HG03439 (cell line): ENCODE measurements around the gene CNR2.
A peak's percentile ranks its signal among the peaks of the same experiment; 100 is the strongest.
"Not testable (repeated sequence)": the region's sequence is repeated elsewhere in the genome, so short reads cannot be mapped to it uniquely, and the experiment has no call there.

Experiments
- ATAC-seq: cut with Tn5 transposase; IDR thresholded peaks from one replicate; pipeline ENCODE4 v1.9.1; 2021; ENCODE audit warnings: mild to moderate bottlenecking, moderate library complexity; ENCODE audit not compliant: unreplicated experiment

CNR2 gene

GRCh38 chr1:23885222-23885621 is 27.9 kb downstream of the CNR2 start:
- ATAC-seq = no peak

DNA sequence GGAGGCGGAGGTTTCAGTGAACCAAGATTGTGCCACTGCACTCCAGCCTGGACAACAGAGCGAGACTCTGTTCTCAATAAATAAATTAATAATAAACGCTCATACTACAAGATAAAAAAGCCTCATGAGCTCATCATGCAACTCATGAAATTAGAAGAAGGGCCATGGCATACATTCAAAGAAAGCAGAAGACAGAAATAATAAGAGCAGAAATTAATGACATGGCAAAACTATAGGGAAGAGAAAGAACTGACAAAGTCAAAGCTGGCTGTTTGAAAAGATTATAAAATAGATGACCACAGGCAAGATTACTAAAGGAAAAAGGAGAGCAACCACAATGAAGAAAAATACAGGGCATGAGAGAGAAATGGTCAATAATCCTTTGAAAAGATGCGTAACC is 30.4 kb downstream of the CNR2 start:
- ATAC-seq = no peak

- ATAC-seq = no peak
Observed at GRCh38 chr1:23879809-23880208, 33.4 kb downstream of the CNR2 start.

- no peak for ATAC-seq
Observed at GRCh38 chr1:23878668-23879067, 34.5 kb downstream of the CNR2 start.

GRCh38 chr1:23875382-23875781 is 37.8 kb downstream of the CNR2 start:
- no peak for ATAC-seq

- ATAC-seq = no peak
Observed at GRCh38 chr1:23872421-23872820, 40.7 kb downstream of the CNR2 start.

DNA sequence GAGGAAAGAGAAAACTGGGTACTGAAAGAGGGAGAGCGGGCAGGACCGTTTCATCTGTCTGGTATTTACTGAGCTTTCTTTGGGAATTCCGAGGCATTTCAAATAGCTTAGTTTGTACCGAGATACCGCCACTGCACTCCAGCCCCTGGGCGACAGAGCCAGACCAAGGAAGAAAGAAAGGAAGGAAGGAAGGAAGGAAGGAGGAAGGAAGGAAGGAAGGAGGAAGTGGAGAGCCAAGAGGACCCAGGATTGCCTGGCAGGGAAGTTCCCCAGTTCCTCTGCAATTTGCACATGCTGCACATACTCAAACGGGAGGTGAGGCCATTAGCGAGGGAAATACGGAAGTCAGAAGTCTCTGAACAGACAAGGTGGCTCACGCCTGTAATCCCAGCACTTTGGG is 44.1 kb downstream of the CNR2 start:
- no peak for ATAC-seq

GRCh38 chr1:23868557-23869016 is 44.6 kb downstream of the CNR2 start:
- ATAC-seq = peak; percentile 4

DNA sequence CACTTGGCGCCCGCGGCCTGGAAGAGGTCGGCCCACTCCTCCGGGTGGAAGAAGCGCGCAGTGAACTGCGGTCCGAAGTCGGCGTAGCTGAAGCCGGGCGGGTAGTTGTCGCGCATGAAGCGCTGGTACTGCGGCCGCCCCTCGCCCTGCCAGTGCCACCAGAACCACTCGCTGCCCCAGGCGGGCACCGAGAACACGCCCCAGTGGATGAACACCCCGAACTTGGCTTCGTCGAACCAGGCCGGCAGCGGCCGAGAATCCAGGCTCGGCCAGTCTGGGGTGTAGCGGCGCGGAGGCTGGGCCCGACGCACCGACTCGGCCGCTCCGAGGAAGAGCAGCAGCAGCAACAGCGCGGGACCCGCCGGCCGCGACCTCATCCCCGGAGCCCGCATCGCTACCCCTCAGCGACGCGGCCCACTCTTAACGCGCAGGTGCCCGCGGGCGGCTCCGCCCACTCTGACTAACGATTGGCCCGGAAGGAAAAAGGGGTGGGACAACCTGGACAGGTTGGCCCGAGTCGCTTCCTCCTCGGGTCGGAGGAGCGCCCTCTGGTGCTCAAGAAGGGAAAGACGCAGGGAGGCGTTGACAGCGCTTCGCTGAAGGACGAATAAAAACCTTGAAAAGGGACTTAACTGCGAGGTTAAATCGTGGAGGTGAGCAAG is 45.1 kb downstream of the CNR2 start, which contains the start of gene FUCA1:
Gene FUCA1, minus strand, starts transcription at position 396 of the 662 bp plus-strand sequence. Its CDS starts 4 bp downstream, at position 392.
- ATAC-seq = peak; percentile 91

- no peak for ATAC-seq
Observed at GRCh38 chr1:23867542-23867894, 45.6 kb downstream of the CNR2 start.

- no peak for ATAC-seq
Observed at GRCh38 chr1:23865543-23865930, 47.6 kb downstream of the CNR2 start.

GRCh38 chr1:23864801-23865542 is 48.2 kb downstream of the CNR2 start:
- no peak for ATAC-seq

DNA sequence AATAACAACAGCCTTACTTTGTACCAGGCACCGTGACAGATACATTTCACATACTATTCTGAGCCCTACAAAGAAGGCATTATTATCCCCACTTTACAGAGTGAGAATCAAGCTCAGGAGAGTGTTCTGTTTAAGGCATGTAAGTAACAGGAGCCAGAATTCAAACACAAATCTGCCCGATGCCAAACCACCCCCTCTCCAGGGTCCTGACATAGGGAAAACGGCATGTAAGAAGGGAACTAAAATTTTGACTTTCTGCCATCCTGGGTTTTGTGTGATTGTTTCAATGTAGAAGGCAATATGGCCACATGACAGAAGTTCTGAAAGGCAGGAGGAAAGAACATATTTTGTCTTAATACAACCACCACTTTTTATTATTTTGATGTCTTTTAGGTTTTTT is 50.5 kb downstream of the CNR2 start:
- no peak for ATAC-seq

DNA sequence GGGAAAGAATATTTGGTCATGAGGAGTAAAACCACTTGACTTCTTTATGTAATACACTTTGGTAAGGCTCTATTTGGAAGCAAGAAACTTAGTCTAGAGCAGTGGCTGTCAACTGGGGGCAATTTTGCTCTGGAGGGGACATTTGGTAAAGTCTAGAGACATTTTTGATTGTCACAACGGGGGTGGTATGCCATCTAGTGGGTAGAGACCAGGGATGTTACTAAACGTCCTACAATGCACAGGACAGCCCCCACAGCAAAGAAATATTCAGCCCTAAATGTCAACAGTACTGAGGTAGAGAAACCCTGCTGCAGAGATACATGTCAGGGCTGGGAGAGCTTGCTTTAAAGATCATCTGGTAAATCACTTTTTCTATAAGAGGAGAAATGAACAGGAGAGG is 58.6 kb downstream of the CNR2 start:
- no peak for ATAC-seq

DNA sequence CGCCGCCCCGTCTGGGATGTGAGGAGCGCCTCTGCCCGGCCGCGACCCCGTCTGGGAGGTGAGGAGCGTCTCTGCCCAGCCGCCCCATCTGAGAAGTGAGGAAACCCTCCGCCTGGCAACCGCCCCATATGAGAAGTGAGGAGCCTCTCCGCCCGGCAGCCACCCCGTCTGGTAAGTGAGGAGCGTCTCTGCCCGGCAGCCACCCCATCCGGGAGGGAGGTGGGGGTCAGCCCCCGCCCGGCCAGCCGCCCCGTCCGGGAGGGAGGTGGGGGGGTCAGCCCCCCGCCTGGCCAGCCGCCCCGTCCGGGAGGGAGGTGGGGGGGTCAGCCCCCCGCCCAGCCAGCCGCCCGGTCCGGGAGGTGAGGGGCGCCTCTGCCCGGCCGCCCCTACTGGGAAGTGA is 60.0 kb downstream of the CNR2 start:
- not testable (repeated sequence) for ATAC-seq

DNA sequence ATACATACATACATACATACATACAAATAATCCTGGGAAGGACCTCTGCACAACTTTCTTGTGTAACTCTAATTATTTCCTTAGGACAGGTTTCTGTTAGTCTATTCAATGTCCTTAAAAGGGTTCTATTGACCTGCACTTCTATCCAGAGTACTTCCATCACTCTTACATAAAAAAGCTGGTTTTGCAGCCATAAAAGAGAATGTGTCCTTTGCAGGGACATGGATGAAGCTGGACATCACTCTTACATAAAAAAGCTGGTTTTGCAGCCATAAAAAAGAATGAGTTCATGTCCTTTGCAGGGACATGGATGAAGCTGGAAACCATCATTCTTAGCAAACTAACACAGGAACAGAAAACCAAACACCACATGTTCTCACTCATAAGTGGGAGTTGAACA is 61.8 kb downstream of the CNR2 start:
- ATAC-seq = not testable (repeated sequence)

- ATAC-seq = no peak
Observed at GRCh38 chr1:23848673-23849616, 64.2 kb downstream of the CNR2 start.

DNA sequence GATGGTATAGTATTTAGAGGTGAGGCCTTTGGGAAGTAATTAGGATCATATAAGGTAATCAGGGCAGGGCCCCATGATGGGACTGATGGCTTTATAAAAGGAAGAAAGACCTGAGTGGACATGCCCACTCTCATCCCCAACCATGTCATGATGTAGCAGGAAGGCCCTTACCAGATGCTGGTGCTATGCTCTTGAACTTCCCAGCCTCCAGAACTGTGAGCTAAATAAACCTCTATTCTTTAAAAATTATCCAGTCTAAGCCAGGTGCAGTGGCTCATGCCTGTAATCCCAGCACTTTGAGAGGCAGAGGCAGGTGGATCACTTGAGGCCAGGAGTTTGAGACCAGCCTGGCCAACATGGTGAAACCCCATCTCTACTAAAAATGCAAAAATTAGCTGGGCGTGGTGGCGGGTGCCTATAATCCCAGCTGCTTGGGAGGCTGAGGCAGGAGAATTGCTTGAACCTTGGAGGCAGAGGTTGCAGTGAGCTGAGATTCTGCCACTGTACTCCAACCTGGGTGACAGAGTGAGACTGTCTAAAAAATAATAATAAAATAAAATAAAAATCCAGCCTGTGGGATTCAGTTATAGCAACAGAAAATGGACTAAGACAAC is 65.6 kb downstream of the CNR2 start:
- ATAC-seq = not testable (repeated sequence)

GRCh38 chr1:23845163-23845562 is 68.0 kb downstream of the CNR2 start:
- ATAC-seq = no peak

GRCh38 chr1:23843644-23844043 is 69.5 kb downstream of the CNR2 start:
- no peak for ATAC-seq

DNA sequence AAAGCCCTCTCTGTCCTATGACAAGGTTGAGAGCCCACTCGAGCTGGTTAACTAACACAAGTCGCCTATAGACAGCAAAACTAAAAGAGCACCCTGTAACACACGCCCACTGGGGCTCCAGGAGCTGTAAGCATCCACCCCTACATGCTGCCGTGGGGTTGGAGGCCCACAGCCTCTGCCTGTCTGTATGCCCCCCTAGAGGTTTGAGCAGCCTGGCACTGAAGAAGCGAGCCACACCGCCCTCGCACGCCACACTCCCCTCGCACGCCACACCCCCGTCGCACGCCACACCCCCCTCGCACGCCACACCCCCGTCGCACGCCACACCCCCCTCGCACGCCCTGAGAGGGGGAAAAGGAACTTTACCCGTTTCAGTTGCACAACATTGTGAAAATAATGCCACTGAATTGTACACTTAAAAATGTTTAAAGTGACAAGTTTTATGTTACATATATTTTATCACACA is 74.7 kb downstream of the CNR2 start:
- ATAC-seq = peak; percentile 68
